ENCODE data around the gene GRWD1.

GRWD1 gene

DNA sequence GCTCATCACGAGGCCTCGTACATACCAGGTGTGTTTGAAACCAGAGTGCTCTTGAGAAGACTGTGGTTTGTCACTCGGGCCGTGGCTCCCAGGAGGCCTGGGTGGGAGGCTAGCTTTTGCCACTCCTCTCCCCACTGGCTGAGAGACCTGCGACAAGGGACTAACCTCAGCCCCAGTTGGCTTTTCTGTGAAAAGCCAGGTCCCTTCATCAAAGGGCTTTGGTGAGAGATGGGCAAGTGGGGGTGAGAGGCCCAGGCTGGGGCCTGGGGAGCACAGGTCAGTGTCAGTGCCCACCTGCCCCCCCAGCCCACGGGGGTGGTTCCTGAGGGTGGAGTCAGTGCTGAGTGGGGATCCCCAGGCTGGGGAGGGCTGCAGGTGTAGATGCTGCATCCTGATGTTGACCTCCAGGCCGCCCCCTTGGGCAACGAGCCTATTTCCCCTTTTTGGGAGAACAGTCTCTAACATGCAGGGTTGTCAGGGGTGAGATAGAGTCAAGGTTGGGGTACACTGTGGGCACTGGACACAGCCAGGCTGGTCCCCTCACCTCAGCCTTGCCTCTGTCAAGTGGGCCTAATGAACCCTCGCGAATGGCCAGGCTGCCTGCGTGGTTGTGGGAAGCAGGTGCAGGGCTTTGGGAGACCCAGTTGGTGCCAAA lies 10.3 kb downstream of the GRWD1 start:
- no peak for DNase-seq (ENCODE audit: low read depth in 1 of 2, low spot score in 1 of 2)

DNA sequence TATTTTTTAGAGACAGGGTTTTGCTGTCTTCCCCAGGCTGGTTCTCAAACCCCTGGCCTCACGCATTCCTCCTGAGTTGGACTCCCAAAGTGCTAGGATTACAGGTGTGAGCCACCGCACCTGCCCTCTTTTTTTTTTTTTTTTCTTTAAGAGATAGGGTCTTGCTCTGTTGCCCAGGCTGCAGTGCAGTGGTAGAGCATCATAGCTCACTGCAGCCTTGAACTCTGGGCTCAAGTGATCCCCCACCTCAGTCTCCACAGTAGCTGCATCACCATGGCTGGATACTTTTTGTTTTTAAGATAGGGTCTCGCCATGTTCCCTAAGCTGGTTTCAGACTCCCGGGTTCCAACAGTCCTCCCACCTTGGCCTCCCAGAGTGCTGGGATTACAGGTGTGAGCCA lies 11.1 kb downstream of the GRWD1 start:
- DNase-seq (ENCODE audit: low read depth in 1 of 2, low spot score in 1 of 2): no peak

DNA sequence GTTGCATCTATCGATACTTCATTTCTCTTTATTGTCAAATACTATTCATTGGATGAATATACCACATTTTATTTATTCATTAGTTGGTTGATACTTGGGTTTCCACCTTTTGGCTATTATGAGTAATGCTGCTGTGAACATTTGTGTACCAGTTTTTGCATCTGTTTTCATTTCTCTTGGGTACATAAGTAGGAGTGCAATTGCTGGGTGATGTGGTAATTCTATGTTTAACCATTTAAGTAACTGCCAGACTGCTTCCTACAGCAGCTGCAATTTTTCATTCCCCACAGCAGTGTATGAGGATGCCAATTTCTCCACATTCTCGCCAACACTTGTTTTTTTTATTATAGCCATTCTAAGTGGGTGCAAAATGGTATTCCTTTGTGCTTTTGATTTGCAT lies 12.2 kb downstream of the GRWD1 start:
- DNase-seq (ENCODE audit: low read depth in 1 of 2, low spot score in 1 of 2): no peak

DNA sequence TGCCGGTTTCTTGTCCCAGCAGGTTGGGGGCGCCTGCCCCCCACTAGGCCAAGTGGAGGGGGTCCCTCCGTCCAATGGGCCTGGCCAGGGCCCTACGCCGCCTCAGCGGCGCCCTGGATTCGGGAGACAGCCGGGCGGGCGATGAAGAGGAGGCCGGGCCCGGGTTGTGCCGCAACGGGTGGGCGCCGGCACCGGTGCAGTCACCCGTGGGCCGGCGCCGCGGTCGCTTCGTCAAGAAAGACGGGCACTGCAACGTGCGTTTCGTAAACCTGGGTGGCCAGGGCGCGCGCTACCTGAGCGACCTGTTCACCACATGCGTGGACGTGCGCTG lies 15.8 kb downstream of the GRWD1 start:
- no peak for DNase-seq (ENCODE audit: low read depth in 1 of 2, low spot score in 1 of 2)

DNA sequence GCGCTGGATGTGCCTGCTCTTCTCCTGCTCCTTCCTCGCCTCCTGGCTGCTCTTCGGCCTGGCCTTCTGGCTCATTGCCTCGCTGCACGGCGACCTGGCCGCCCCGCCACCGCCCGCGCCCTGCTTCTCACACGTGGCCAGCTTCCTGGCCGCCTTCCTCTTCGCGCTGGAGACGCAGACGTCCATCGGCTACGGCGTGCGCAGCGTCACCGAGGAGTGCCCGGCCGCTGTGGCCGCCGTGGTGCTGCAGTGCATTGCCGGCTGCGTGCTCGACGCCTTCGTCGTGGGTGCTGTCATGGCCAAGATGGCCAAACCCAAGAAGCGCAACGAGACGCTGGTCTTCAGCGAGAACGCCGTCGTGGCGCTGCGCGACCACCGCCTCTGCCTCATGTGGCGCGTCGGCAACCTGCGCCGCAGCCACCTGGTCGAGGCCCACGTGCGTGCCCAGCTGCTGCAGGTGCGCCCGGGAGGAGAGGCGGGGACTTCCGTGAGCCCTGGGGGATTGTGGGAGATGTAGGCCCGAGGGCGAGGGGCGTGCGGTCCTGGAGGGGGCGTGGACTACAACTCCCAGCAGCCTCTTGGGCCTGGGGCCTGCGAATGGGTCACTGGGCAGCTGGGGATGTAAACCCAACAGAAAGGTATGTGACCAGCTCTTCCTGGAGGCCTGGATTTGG lies 16.3 kb downstream of the GRWD1 start:
- DNase-seq (ENCODE audit: low read depth in 1 of 2, low spot score in 1 of 2): no peak

DNA sequence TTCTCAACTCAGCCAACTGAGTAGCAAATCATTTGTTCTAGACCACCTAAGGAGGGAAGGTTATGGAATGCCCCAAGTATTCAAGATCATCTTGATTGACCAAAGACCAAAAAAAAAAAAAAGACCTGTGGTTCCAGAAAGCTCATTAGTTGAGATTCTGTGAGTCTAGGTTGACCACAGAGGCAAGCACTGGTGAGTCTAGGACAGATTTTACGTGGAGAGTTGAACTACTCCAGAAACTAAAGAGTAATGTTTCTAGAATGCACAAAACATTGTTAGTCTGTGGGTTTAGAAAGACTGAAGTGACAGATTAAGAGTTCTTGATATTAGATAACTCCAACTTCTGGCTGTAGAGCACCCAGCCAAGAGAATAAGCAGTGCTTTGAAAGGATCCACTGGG lies 19.4 kb downstream of the GRWD1 start:
- no peak for DNase-seq (ENCODE audit: low read depth in 1 of 2, low spot score in 1 of 2)

DNA sequence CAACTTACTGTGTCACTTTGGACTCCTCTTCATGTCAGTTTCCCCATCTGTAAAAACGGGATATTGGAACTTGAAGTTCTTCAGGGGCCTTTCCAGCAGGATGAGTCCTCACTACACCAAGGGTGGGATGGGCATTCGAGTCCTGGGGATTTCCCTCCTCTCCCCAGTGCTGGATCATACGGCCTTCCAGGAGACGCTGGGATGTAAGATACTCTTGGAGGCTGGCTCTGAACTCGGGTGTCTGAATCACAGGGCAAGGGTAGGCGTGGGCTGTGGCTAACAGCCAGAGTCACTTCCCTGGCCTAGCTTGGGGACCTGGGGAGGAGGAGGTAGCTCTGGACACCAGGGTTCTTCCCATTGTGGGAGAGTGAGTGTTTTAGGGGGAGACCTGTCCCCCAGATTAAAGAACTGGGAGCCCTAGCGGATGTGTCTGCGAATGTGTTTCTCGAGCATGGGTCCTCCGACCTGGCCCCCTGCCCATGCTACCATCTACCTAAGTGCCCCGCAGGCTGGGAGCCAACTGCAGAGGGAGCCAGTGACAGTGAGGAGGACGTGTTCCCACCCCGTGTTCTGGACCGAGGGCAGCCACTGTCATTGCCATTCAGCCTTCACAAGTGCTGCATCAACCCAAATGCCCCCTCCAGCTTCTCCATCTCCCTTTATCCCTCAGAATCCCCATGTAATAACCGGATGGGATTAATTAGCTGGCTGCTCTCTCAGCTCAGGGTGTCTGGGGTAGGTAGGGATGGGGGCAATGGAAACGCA lies 21.0 kb downstream of the GRWD1 start:
- DNase-seq (ENCODE audit: low read depth in 1 of 2, low spot score in 1 of 2): no peak

DNA sequence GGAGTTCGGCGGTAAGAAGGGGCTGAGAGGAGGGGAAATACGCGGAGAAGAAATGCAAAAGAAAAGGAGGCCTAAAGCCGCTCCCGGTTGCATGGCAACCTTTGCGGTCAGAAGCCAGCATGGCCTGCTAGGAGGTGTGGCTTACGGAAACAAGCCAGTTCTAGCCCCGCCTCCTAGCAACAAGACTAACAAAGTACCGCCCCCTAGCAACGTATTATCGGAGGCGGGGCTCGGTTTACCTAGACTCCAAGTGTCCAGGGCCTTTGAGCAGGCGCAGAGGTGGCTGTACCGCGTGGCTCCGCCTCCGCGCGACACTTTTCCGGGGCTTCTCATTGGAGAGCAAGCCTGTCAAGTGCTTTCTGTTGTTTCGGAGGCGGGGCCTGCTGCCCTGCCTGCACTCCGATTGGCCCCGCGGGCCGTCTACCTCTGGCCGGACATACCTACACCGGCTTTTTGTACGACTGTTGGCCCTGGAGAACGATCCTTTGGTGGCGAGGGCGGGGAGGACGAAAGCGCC lies 23.0 kb downstream of the GRWD1 start:
- DNase-seq (ENCODE audit: low read depth in 1 of 2, low spot score in 1 of 2): peak; percentile 97 to 99

DNA sequence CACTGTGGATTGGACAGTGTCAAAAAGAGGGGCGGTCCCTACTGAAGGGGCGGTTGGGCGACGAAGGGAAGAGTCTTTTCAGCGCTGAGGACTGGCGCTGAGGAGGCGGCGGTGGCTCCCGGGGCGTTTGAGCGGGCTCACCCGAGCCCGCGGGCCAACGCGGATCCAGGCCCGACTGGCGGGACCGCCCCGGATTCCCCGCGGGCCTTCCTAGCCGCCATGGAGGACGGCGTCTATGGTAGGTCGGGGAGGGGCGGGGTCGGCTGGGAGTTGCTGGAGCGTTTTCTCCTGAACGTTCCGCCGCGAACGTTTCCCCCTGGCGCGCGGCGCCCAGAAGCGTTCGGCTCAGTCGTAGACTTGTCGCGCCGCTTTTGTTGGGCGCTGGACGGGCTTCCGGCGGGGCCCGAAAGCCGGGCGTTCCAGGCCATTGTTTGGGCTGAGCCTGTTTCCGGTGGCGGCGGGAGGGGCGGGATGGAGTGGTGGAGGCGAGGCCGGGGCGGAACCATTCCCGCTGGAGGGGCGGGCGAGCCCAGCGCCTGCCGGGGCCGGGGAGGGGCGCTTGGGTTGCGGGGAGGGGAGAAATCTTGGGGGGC lies 23.6 kb downstream of the GRWD1 start, which contains the start of gene CYTH2:
TSS of gene CYTH2 (plus strand) at position 81 of the 593 bp plus-strand sequence. CDS start at position 220, 139 bp downstream.
- peak; percentile 49 to 60 for DNase-seq (ENCODE audit: low read depth in 1 of 2, low spot score in 1 of 2)

DNA sequence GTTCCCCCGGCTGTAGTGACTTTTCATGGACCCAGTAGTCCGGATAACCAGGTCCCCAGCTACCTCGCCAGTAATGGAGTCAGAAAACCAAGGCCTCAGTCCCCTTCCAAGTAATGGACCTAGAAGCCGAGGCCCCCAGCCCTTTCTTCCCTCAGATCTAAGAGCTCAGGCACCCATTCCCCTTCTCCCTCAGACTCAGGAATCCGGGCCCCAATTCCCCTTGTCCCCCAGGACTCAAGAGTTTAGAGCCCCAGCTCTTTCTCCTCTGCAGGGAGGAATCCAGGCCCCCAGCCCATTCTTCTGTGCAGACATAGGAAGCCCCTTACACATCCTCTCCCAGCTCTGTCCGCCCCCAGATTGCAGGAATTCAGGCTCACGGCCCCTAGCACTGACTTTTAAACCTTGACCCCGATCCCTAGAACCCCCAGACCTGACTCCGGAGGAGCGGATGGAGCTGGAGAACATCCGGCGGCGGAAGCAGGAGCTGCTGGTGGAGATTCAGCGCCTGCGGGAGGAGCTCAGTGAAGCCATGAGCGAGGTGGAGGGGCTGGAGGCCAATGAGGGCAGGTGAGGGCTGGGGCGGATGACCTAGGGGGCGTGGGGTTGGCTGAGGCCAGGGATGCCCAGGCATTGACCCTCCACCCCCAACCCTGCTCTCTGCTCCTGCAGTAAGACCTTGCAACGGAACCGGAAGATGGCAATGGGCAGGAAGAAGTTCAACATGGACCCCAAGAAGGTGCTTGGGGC lies 24.3 kb downstream of the GRWD1 start:
- DNase-seq (ENCODE audit: low read depth in 1 of 2, low spot score in 1 of 2): no peak

DNA sequence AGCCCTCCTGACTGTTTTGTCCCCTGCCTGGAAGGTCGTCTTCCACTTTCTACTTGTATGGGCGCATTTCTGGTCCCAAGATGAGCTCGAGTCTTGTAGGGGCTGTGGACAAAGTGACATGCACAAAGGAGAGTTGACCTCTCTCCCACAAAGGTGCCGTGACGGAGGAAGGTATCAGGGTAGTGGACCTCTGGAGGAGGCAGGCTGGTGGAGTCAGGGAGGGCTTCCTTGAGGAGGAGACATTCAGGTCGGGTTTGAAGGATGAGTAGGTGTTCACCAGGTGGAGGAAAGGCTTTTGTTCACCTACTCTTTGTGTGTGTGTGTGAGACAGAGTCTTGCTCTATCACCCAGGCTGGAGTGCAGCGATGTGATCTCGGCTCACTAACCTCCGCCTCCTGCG lies 25.1 kb downstream of the GRWD1 start:
- no peak for DNase-seq (ENCODE audit: low read depth in 1 of 2, low spot score in 1 of 2)

DNA sequence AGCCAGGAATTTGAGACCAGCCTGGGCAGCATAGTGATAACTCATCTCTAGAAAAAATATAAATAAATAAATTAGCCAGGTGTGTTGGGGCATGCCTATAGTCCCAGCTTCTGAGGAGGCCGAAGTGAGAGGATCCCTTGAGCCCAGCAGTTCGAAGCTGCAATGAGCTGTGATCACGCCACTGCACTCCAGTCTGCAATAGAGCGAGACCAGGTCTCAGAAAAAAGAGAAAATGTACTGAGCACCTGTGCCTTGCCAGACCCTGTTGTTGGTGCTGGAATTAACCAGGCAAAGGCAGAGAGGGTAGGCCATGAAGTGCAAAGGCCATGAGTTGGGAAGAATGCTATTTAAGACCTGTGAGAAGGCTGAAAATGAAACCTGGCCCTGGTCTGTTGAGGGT lies 26.1 kb downstream of the GRWD1 start:
- DNase-seq (ENCODE audit: low read depth in 1 of 2, low spot score in 1 of 2): no peak

DNA sequence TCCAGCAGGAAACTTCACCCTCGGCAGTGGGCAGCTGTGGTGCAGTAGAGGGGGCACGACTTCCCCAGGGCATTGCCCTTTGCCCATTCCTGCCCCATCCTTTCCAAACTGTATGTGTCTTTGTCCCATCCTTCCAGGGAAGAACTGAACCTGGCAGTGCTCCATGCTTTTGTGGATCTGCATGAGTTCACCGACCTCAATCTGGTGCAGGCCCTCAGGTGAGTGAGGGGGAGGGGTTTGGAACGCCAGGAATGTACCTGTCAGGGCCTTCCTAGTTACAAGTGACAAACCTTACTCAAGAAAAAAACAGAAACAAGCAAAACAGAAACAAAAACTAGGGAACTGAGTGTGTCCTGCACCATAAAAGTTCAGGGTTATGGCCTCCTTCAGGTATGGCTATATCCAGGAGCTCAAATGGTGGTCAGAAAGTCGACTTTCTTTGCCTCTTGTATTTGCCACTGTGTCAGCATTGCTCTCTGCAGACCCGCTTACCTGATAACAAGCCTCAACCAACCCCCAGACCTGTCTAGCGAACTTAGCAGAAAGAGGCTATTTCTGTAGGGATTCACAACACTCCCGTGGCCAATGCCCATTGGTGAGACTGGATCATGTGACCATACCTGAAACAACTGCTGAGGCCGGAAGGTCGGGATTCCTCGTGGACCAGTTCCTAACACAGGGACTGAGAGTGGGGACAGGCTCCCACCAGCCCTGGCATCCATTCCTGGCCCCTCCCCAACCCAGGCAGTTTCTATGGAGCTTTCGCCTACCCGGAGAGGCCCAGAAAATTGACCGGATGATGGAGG lies 27.6 kb downstream of the GRWD1 start:
- DNase-seq (ENCODE audit: low read depth in 1 of 2, low spot score in 1 of 2): no peak

DNA sequence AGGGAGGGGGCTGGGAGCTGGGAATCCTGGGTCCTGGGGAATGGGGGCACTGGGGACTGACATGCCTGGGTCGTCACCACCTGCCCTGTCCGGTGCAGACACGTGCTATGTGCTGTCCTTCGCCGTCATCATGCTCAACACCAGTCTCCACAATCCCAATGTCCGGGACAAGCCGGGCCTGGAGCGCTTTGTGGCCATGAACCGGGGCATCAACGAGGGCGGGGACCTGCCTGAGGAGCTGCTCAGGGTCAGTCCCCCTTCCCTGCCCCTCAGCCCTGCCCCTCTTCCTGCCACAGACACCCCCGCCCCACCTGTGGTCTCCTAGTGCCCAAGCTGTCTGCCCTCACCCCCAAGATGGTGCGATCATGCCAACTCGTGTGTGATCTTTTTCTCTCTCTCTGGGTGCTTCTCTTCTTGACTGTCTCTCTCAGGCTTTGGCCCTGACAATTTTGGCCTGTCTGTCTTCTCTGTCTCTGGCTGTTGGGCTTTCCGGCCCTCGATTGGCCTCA lies 28.4 kb downstream of the GRWD1 start:
- DNase-seq (ENCODE audit: low read depth in 1 of 2, low spot score in 1 of 2): no peak

DNA sequence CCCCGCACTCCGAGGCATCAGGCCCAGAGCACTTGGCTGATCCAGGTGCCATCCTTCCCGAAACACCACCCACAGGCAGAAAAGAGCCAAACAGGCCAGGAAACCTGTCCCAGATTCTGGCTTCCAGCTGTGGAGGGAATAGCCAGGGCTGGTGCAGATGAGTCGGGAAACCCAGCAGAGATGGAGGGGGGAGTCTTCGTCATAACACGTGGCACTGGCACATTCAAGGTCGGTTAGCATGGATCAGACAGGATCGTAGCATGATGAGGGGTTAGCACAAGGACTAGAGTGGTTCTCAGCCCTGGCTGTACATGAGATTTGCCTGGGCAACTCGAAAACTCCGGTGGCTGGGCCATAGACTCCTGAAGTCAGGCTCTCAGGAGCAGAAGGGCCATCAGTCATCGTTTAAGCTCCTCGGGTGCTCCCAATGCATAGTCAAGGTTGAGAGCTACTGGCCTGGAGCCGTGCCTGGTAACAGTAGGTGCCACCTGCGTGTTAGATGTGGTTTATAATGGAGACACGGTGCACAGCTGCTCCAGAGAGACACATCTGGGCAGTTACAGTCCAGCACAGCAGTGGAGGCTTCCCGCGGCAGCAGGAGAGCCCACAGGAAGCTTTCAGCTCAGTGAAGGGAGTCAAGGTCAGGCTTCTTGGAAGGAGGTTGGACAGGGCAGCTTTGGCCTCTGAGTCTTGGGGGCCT lies 29.7 kb downstream of the GRWD1 start:
- no peak for DNase-seq (ENCODE audit: low read depth in 1 of 2, low spot score in 1 of 2)

DNA sequence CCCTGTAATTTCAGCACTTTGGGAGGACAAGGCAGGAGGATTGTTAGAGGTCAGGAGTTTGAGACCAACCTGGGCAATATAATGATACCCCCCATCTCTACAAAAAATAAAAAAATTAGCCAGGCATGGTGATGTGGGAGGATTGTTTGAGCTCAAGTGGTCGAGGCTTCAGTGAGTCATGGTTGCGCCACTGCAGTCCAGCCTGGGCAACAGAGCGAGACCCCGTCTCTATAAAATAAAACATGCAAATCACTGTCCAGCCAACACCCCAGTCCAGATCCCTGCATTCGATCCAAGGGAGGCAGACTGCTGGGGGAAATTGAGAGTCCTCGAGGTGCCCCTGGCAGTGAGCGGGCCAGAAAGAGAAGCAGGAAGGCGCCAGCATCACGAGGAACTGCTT lies 30.4 kb downstream of the GRWD1 start:
- no peak for DNase-seq (ENCODE audit: low read depth in 1 of 2, low spot score in 1 of 2)

DNA sequence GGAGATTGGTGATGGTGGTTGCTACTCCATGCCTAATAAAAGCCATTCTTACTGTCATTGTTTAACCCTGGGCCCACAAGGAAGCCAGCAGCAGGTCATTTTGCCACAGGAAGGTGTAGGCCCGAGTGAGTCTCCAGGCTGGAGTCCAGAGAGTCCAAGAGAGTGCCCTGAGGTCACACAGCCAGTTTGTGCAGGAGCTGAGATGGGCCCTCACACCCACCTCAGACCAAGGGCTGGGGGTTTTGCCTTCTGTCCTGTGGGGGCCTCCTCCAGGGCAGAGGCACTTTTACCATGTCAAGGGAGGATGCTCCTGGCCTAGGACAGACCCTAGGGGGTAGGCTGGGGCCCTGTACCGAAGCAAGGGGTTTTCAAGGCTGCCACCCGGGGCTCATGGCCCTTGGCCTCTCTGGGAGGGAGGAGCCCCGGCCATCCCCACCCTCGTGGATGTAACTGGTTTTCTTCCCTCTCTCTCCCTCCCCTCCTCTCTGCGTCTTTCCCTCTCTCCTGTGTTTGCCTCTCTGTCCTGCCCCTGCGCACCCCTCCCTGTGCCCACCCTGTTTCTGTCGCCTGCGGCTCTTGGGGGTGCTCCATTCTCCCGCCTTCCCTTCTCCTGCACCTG lies 31.4 kb downstream of the GRWD1 start:
- DNase-seq (ENCODE audit: low read depth in 1 of 2, low spot score in 1 of 2): no peak

DNA sequence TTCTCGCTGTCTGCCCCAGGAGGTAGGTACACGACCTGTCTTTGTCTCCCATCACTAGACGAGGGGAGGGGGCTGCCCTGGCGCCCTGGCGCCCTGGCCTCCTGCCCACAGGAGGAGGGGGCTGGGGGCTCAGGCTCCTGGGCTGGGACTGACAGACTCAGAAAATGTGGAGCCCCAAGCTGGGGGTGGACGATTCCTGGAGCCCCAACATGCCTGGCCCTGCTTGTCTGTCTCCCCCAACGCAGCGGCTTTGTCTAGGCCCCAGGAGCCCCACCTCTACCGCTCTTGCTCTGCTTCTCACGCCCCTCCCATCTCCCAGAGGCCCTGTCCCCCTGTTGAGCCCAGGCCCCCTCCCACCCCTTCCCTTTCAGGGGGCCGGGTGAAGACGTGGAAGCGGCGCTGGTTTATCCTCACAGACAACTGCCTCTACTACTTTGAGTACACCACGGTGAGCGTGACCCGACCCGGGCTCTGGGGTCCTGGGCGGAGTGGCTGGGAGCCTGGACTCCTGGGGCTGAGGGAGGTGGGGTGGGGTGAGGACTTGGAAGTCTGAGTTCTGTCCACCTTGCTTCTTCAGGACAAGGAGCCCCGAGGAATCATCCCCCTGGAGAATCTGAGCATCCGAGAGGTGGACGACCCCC lies 32.0 kb downstream of the GRWD1 start:
- DNase-seq (ENCODE audit: low read depth in 1 of 2, low spot score in 1 of 2): no peak
